DND-41 (cell line): ENCODE measurements around the gene ABHD4.

ENCODE experiments used
- ATAC-seq: fragments of 200-7000 bp; cut with Tn5 transposase; 3 replicates; pipeline ENCODE4 v1.9.1; 2021; ENCODE audit warnings: low read depth; ENCODE audit not compliant: insufficient read depth
- DNase-seq: peaks from one replicate; pipeline ENCODE4 v3.0.0-alpha.2; 2020
- H2AFZ ChIP-seq: 2 replicates; pipeline ENCODE4 v1.6.0; 2012; ENCODE audit warnings: low read depth, low read length
- H3K27ac ChIP-seq: 2 replicates; pipeline ENCODE4 v1.5.1; 2012; ENCODE audit warnings: low read length, inconsistent platforms
- H3K27me3 ChIP-seq: fragments of 200-600 bp; sonication (generic); 2 replicates; pipeline ENCODE4 v1.6.0; 2012; ENCODE audit warnings: low read length, mild to moderate bottlenecking, inconsistent platforms; ENCODE audit not compliant: insufficient read depth, poor library complexity
- H3K36me3 ChIP-seq: 2 replicates; pipeline ENCODE4 v1.5.1; 2012; ENCODE audit warnings: low read length, inconsistent platforms; ENCODE audit not compliant: insufficient read depth
- H3K4me1 ChIP-seq: 2 replicates; pipeline ENCODE4 v1.5.1; 2012; ENCODE audit warnings: mild to moderate bottlenecking, low read length; ENCODE audit not compliant: insufficient read depth
- H3K4me2 ChIP-seq: 2 replicates; pipeline ENCODE4 v1.6.0; 2012; ENCODE audit warnings: mild to moderate bottlenecking, moderate library complexity, low read length, inconsistent platforms; ENCODE audit not compliant: insufficient read depth
- H3K4me3 ChIP-seq, 2 experiments: fragments of 200-600 bp in 1 of 2; shearing (Covaris generic) in 1 of 2; 2 replicates each; pipeline ENCODE4 v1.5.1; 2012 to 2016; ENCODE audit warnings: inconsistent platforms in 2 of 2, low read length in 2 of 2, mild to moderate bottlenecking in 2 of 2, low read depth in 1 of 2, moderate library complexity in 1 of 2
- H3K79me2 ChIP-seq: 2 replicates; pipeline ENCODE4 v1.6.0; 2012; ENCODE audit warnings: low read length, inconsistent platforms; ENCODE audit not compliant: insufficient read depth
- H3K9ac ChIP-seq: 2 replicates; pipeline ENCODE4 v1.6.0; 2012; ENCODE audit warnings: low read depth, mild to moderate bottlenecking, inconsistent platforms, low read length, moderate library complexity
- H3K9me3 ChIP-seq: 2 replicates; pipeline ENCODE4 v1.5.1; 2012; ENCODE audit warnings: low read length, moderate library complexity, mild to moderate bottlenecking, inconsistent platforms; ENCODE audit not compliant: insufficient read depth, severe bottlenecking
- H4K20me1 ChIP-seq: 2 replicates; pipeline ENCODE4 v1.6.0; 2012; ENCODE audit warnings: low read length; ENCODE audit not compliant: insufficient read depth
- CTCF ChIP-seq: IDR thresholded peaks from 2 replicates; pipeline ENCODE4 v1.5.1; 2012; ENCODE audit warnings: borderline replicate concordance, low read length, moderate library complexity, mild to moderate bottlenecking; ENCODE audit not compliant: poor library complexity, severe bottlenecking; ENCODE audit errors: extremely low read depth
- EZH2 ChIP-seq: IDR thresholded peaks from 3 replicates; pipeline ENCODE4 v1.6.1; 2012; ENCODE audit warnings: borderline replicate concordance, low read depth, mild to moderate bottlenecking, moderate library complexity, low read length, inconsistent platforms; ENCODE audit not compliant: severe bottlenecking

Gene ABHD4

GRCh38 chr14:22551605-22551997, 46.5 kb upstream of the ABHD4 start:
- ATAC-seq (no peak), DNase-seq (no peak)
- H4K20me1 ChIP-seq: peaks cover 44% of the 10 kb centered on the region
- TF ChIP-seq EZH2: no peak
- TF ChIP-seq CTCF: no peak
- no peaks in the 10 kb centered on the region for H3K9me3 ChIP-seq
- H3K27me3 ChIP-seq: peaks cover 50% of the 10 kb centered on the region
- no peak overlapping the region for H2AFZ ChIP-seq
- no peak overlapping the region for H3K4me3 ChIP-seq
- no peaks in the 10 kb centered on the region for H3K79me2 ChIP-seq
- H3K9ac ChIP-seq: no peak overlapping the region
- H3K27ac ChIP-seq: no peak overlapping the region
- no peak overlapping the region for H3K4me2 ChIP-seq
- no peaks in the 10 kb centered on the region for H3K36me3 ChIP-seq
- peaks cover 17% of the 10 kb centered on the region for H3K4me1 ChIP-seq

GRCh38 chr14:22552001-22552826, 45.9 kb upstream of the ABHD4 start:
- TF ChIP-seq CTCF: no peak
- TF ChIP-seq EZH2: no peak
- Histone ChIP-seq H4K20me1 (peaks cover 47% of the 10 kb centered on the region), H2AFZ (no peak overlapping the region), H3K27ac (no peak overlapping the region), H3K4me1 (peaks cover 24% of the 10 kb centered on the region), H3K4me2 (no peak overlapping the region), H3K4me3 (no peak overlapping the region), H3K27me3 (peaks cover 46% of the 10 kb centered on the region), H3K9me3 (no peaks in the 10 kb centered on the region), H3K9ac (no peak overlapping the region), H3K36me3 (no peaks in the 10 kb centered on the region), H3K79me2 (no peaks in the 10 kb centered on the region)
- DNase-seq (no peak), ATAC-seq (no peak)

- H3K36me3 ChIP-seq: no peaks in the 10 kb centered on the region
- no peak overlapping the region for H3K4me2 ChIP-seq
- no peaks in the 10 kb centered on the region for H3K9me3 ChIP-seq
- no peak overlapping the region for H3K27ac ChIP-seq
- DNase-seq: no peak
- H3K9ac ChIP-seq: no peak overlapping the region
- H3K27me3 ChIP-seq: peaks cover 42% of the 10 kb centered on the region
- TF ChIP-seq EZH2: no peak
- TF ChIP-seq CTCF: no peak
- H3K4me1 ChIP-seq: peaks cover 29% of the 10 kb centered on the region
- H4K20me1 ChIP-seq: peaks cover 48% of the 10 kb centered on the region
- no peak overlapping the region for H3K4me3 ChIP-seq
- no peak overlapping the region for H2AFZ ChIP-seq
- ATAC-seq: no peak
- H3K79me2 ChIP-seq: no peaks in the 10 kb centered on the region
Measured at GRCh38 chr14:22552827-22553076, 45.3 kb upstream of the ABHD4 start.
